GM04504 (cell line): ENCODE data around the gene TM7SF3.

Experiments used
- DNase-seq: peaks from one replicate; pipeline ENCODE4 v3.0.0-alpha.2; 2012; ENCODE audit warnings: low read depth

Gene TM7SF3

DNA sequence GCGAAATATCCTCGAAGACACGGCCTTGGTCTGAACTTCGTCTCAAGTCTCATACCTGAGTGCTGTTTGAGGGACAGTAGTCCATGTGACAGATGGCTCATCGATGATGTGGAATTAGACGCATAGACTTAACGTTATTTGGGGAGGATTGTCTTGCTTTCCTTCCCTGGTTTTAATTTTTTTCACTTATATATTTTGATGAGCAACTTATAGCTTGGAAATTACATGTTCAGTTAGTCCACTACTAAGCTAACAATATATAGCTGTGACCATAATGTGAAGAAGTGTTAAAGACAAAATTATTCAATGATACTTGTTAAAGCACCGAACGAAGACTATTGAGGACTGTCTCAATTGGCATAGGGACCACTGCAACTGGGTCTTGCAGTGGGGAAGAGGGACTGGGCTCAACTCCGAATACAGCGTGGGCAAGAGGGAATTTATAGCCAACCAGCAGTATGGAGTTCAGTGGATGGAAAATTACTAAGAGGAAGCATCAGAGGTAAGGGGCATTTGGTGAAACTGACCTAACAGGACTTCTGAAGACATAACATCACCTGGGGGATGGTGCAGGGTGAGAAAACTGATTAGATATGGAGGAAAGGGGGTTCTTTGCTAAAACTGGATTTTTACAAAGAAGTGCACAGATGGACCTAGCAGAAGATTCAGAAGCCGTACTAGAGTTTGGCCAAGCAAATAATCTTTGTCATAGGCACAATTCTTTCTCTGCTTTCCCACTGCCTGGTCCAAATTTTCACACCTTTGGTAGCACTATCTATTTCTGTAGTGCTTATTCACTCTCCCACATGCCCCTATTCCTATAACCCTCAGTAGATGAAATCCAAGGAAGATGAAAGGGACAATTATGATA is 910 bp upstream of the TM7SF3 start:
- DNase-seq: no peak

DNA sequence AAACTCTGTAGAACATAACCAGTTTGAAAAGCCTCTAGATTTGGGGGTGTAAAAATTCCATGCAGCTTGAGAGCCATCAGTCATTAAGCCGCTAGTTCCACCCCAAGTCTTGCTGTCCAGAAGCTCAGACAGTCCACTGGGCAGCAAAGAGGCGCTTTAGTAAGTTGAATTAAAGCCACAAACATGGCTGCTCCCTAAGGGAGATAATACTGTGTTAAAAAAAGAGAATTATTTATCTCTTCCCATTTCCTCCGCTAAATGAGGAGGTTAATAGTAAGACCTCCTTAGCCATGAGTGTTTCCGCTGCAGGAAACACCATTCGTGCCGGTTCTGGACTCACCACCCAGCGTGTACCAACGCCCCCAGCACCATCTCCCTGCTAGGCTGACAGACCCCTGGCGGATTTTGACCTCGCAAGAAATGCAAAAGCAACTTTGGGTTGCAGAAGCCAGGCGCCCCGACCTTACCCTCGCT is 536 bp downstream of the TM7SF3 start:
- DNase-seq: no peak

DNA sequence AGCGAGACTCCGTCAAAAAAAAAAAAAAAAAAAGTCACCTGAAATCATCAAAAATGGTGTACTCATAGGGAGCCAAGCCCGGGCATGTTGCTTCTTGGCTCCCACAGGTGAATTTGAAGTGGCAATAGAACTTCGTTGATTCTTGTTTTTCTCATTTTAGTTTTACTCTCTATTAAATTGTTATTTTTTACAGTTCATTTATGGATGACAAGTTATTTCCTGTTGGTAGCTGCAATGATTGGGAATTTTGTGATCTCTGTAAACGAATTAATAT is 1.3 kb downstream of the TM7SF3 start:
- DNase-seq: no peak

DNA sequence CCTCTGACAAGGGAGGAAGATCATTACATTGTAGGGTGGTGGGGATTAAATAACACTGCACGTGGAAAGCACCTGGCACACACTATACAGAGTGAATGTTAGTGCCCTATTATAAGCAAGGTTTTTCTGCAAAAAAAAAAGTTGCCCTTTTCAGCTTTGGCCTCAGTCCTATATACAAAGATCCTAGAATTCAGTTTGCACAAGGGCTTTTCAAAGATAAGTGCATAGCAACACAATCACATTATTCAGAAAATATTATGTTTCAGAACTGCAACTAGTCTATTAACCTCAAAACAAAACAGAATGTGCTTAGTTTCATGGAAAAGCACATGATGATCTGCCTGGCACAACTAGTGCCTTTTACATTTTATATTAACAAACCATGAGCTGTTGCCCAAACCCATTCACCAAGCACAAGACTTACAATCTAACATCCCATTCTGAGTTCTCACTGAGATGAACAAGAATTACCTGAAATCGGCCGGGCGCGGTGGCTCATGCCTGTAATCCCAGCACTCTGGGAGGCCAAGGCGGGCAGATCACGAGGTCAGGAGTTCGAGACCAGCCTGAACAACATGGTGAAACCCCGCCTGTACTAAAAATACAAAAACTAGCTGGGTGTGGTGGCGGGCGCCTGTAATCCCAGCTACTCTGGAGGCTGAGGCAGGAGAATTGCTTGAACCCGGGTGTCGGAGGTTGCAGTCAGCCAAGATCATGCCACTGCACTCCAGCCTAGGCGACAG is 1.8 kb downstream of the TM7SF3 start:
- no peak for DNase-seq

DNA sequence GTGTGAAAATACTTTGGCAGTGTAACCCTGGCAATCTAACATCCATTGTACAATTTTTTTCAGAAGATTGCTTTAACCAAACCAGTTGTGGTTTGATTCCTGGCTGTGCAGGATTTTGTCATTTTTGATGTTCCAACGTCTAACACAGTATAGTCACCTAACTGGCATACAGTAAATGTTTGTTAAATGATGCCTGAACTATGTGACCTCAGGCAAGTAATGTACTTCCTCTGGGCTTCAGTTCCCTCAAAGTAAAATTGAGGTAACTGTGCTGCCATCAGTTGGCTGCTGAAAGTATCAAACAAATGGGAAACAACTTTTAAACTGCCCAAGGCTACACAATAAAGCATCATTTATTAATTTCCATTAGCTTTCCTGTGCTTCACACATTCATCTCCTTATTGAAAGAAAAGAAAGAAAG is 4.3 kb downstream of the TM7SF3 start:
- DNase-seq: no peak

DNA sequence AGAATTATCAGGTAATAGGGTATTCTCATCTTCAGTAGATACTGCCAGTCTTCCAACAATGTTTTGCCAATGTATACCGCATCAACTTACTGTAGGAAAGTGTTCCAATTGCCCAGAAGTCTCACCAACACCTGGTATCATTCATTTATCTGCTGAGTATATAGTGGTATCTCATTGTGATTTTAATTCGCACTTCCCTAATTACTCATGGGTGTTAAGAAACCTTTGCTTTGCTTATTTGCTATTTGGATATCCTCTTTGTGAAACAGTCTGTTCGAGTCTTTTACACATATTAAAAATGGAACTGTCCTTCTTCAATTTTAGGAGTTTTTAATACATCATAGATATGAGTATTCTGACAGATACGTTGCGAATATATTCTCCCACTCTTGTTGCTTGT is 6.1 kb downstream of the TM7SF3 start:
- DNase-seq: no peak

DNA sequence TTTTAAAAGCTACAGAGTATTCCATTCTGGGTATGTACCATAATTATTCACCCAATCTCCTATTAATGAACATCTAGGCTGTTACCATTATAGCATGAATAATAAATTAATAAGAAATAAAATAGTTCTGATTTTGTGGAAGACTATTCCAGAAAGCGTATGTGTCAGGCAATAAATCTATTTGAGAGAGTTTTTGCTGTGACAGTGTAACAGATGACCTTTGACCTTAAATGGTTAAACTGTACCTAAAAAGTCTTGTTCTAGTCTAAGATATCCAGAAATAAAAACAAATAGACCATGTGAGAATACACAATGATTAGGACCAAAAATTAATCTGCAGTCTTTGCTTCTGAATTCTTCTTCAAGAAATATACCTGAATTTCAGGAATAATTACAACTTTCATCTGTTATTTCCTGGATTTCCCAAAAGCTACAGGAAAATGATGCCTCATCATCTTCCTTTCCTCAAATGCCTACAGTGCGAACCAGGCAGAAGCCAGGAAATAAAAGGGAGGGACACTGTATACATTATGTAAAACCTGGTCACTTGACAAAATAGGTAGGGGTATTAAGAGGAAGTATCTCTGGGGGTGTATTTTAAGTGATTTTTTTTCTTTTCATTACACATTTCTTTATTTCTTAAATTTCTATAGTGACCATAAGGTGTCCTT is 7.3 kb downstream of the TM7SF3 start:
- no peak for DNase-seq

DNA sequence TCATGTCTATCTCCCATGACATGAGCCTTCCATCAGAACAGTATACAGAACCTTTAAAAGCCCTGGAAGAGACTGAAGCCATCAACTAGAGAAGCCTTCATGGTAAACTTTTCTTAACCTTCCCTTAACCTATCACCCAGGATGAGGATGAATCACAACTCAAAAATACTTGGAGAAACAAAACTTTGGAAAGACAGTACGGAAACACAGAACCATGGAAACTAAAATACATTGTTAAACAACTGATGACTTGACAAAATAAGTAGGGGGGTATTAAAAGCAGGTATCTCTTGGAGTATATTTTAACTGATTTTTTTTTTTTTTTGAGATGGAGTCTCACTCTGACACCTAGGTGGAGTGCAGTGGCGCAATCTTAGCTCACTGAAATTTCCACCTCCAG is 8.7 kb downstream of the TM7SF3 start:
- DNase-seq: no peak

DNA sequence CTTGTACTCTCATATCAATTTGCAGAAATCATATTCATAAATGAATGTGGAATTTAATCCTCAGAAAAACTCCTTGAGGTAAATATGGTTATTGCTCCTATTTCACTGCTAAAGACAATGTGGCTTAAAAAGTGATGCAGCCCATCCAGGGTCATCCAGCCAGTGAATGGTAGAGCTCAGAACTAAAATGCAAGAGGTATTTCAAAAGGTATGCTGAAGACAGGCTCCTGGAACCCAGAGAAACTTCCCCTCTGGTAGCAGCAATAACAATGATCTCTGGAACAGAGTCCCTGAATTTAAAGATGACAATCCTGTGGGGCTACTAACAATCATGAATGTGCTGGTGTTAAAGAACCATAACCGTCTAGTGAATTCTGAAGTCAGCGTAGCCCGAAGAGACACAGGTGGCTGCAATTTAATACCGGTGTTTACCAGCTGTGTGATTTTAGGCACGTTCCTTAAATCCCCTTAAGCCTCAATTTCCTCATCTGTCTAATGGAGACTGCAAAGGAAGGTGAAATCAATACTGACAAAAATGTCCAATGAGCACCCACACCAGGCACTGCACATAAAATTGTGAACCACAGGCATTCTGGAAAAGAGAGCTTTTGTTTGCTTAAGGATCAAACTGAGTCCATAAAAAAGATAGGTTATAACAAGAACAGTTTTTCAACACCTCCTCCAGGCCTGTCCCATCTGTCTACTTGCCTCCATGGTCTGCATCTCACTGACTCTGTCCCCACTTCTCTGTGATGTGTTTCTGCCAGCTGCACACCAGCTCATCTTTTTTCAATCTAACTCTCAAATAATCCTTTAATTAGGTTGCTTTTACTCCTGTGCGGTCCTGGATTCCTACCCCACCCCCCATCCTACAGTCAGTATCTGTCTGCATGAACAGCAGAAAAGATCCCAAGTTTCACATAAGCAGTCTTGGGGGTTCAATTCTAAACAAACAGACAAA is 10.5 kb downstream of the TM7SF3 start:
- no peak for DNase-seq

DNA sequence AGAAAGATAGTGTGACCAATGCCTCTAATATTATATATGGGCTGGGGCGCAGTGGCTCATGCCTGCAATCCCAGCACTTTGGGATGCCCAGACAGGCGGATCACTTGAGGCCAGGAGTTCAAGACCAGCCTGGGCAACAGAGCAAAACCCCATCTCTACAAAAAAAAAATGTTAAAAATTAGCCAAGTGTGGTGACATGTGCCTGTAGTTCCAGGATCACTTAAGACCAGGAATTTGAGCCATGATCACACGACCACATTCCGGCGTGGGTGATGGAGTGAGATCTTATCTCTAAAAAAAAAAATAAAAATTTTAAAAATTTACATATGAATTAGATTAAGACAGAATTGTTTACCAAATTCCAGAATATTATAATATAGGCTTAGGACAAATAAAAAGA is 12.0 kb downstream of the TM7SF3 start:
- no peak for DNase-seq

DNA sequence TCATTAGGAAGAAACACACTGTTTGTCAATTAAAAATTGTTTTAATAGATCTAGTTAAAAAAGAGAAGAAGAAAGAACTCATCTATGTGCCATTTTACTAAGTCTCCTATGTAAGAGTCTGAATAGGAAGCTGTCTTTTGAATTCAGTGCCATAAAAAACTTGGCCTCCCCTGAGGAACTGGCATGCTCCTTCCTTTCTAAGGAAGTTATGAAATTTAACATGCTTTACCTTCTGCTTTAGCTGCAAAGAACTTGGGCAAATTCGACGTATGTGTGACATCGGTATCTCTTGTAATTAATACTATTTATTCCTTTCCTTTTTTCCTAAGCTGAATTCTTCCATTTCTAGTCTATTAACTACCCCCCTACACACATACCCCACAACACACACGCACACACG is 12.5 kb downstream of the TM7SF3 start:
- DNase-seq: no peak

DNA sequence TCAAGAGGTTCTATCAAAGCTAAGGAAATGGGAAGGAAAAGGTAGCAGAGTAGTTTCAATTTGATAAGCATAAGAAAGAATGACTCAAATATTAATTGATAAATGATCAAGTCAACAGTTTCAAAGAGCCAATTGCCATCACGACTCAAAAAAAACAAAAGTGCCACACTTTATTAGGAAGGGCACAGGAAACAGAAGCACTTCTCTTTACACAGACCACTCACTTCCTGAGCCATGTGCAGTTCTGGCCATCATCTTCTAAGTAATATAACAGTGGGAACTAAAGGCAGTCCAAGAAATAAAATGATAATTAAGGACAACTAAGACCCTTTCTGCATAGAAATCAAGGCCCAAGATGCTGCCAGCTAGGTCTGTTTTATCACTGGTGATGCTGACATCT is 13.2 kb downstream of the TM7SF3 start:
- DNase-seq: no peak

DNA sequence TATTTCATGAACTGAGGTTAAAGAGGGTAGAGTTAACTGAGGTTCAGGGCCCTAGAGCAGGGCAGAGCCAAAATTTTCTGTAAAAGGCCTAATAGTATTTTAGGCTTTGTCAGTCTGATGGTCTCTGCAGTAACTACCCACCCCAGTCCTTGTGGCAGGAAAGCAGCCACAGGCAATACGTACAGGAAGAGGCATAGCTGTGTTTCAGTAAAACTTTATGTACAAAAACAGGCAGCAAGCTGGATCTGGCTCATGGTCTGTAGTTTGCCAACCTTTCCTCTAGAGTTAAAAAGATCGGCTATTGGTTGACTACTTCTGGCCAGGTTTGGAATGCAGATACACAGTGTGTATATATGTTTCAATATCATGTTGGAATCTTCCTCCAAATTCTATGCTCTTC is 17.2 kb downstream of the TM7SF3 start:
- DNase-seq: no peak

DNA sequence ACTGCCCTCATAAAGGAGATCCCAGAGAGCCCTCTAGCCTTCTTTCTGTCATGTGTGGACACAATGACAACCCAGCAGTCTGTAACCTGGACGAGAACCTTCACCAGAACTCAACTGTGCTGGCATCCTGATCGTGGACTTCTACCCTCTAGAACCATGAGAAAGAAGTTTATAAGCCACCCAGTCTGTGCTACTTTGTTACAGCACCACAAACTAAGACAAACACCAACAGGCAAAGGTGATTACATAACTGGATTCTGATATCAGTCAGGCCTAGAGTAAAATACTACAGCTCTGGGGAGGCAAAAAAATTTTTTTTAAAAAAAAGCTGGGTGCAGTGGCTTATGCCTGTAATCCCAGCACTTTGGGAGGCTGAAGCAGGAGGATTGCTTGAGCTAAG is 18.5 kb downstream of the TM7SF3 start:
- DNase-seq: no peak

DNA sequence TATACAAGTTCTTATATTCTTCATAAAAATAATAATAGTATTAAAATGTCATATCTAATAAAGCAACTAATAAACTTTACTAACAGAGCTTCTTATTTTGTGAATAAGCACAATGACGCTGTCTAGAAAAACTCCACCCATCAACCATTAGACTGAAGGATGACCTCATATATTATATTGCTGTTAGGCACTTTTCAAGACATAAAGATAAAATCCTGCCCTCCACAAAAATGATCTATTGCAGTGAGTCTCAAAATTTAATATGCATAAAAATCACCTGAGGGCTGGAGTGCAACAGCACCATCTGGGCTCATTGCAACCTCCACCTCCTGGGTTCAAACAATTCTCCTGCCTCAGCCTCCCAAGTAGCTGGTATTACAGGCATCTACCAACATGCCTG is 20.1 kb downstream of the TM7SF3 start:
- DNase-seq: no peak

DNA sequence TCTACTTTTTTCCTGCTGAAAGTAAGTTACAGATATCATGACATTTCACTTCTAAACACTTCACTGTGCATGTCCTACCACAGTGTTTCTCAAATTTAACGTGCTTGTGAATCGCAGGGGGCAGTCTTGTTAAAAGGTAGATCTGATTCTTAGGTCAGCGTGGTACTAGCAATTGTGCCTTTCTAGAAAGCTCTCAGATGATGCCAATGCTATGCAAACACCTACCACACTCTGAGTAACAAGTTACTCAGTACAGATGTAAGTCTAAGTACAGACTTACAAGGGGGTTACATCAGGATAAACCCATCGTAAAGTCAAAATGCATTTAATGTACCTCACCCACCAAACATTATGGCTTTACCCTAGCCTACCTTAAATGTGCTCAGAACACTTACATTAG is 22.4 kb downstream of the TM7SF3 start:
- no peak for DNase-seq

DNA sequence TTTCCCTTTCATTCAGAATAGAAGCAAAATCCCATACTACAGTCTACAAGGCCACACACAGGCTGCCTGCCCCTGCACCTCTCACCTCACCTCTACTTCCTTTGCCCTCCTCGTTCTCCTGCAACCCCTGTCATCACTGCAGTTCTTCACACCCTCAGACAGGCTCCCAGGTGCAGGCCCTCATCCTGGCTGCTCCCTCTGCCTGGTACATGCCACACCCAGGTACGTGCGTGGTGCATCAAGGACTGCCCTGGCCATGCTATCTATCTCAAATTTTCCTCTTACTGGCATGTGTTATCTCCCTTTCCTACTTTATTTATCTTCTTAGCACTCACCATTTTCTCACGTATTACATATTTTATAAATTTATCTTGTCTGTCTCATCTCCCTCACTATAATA is 24.3 kb downstream of the TM7SF3 start:
- no peak for DNase-seq

DNA sequence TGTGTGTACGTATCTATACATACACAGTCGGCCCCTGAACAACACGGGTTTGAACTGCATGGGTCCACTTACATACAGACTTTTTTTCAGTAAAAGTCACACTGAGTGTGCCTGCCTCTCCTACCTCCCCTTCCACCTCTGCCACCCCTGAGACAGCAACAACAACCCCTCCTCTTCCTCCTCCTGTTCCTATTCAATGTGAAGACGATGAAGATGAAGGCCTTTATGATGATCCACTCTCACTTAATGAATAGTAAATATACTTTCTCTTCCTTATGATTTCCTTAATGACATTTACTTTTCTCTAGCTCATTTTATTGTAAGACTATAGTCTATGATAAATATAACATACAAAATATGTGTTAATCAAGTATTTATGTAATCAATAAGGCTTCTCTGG is 25.5 kb downstream of the TM7SF3 start:
- DNase-seq: no peak

DNA sequence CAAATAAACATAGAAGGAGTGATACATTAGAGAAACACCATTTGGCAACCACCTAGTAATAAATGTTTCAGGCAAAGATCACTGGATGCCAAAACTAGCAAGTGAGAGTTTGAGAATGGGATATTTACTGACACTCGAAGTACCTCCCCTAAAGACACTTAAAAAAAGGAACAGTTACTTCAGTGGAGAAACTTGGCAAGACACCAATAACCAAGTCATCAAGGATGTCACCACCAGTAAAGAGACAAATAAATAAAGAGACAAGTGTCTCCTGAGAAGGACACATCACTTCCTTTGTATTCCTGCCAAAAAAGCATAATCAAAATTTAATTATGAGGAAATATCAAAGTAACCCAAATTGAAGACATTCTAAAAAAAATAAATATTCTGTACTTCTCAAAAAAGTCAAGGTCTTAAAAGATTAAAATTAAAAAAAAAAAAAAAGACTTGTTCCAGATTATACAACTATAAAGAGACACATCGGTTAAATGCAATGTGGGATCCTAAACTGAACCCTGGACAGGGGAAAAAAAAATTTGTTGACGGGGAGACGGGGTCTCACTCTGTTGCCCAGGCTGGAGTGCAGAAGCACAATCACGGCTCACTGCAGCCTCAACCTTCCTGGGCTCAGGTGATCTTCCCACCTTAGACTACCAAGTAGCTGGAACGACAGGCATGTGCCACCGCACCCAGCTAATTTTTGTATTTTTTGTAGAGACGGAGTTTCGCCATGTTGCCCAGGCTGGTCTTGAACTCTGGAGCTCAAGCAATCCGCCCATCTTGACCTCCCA is 26.4 kb downstream of the TM7SF3 start:
- DNase-seq: peak; percentile 6

DNA sequence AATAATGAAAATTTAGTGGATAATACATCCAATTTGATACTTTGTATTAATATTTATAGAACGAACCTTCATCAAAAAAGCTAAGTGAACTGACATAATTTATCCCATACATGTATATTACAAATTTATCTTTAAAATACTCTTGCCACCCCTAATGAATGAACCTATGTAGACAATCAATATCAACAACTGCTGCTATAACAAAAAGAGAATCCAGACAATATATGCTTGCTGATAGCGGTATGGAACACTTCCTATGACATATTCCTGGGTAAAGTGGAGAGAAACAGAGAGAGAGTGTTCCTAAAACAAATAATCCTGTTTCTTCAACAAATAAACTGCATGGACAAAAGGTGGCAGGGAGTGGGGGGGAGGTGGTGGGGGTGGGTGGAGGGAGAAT is 31.3 kb downstream of the TM7SF3 start:
- DNase-seq: no peak

DNA sequence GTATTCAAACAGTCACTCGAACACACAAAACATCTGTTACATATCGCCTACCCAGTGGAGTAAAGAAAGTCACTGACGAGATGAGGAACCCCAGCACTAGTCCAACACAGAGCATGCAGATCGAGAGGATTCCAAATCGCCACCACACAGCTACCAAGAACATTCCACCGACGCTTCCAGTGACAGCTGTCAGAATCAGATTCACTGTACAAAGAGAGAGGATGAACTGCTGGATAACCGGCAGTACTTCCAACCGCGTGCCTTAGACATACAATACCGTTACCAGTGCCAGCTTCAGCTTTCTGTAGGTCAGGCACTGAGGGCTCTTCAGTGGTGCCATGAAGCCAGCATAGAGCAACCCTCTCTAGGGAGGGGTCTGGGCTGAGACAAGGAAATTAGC is 34.5 kb downstream of the TM7SF3 start:
- DNase-seq: no peak
